ENCODE results near the gene TYW5.

DNA sequence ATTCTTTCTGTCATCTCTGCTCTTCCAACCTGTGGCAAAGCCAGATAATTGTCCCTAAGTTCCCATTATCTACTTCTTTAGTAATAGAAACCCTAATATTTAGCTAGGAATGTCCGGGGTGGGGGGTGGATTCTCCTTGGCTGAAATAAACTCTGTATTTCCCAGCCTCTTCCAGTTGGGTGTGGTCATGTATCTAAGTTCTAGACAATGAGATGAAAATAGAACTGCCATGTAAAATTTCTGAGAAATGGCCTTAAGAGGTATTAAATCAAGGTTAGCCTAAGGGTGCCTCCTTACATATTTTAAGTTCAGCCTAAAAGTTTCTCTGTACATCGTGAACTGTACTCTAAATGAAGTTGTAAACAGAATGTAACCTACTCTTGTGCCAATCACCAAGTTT, 39.6 kb upstream of the TYW5 start:
- TF ChIP-seq, protein P1, sequence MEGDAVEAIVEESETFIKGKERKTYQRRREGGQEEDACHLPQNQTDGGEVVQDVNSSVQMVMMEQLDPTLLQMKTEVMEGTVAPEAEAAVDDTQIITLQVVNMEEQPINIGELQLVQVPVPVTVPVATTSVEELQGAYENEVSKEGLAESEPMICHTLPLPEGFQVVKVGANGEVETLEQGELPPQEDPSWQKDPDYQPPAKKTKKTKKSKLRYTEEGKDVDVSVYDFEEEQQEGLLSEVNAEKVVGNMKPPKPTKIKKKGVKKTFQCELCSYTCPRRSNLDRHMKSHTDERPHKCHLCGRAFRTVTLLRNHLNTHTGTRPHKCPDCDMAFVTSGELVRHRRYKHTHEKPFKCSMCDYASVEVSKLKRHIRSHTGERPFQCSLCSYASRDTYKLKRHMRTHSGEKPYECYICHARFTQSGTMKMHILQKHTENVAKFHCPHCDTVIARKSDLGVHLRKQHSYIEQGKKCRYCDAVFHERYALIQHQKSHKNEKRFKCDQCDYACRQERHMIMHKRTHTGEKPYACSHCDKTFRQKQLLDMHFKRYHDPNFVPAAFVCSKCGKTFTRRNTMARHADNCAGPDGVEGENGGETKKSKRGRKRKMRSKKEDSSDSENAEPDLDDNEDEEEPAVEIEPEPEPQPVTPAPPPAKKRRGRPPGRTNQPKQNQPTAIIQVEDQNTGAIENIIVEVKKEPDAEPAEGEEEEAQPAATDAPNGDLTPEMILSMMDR (IDR thresholded peaks at IDR 0.05; ENCODE audit: insufficient read depth, low read length), result no peak
- TF ChIP-seq, protein P2, sequence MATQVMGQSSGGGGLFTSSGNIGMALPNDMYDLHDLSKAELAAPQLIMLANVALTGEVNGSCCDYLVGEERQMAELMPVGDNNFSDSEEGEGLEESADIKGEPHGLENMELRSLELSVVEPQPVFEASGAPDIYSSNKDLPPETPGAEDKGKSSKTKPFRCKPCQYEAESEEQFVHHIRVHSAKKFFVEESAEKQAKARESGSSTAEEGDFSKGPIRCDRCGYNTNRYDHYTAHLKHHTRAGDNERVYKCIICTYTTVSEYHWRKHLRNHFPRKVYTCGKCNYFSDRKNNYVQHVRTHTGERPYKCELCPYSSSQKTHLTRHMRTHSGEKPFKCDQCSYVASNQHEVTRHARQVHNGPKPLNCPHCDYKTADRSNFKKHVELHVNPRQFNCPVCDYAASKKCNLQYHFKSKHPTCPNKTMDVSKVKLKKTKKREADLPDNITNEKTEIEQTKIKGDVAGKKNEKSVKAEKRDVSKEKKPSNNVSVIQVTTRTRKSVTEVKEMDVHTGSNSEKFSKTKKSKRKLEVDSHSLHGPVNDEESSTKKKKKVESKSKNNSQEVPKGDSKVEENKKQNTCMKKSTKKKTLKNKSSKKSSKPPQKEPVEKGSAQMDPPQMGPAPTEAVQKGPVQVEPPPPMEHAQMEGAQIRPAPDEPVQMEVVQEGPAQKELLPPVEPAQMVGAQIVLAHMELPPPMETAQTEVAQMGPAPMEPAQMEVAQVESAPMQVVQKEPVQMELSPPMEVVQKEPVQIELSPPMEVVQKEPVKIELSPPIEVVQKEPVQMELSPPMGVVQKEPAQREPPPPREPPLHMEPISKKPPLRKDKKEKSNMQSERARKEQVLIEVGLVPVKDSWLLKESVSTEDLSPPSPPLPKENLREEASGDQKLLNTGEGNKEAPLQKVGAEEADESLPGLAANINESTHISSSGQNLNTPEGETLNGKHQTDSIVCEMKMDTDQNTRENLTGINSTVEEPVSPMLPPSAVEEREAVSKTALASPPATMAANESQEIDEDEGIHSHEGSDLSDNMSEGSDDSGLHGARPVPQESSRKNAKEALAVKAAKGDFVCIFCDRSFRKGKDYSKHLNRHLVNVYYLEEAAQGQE (IDR thresholded peaks at IDR 0.05; ENCODE audit: insufficient replicate concordance, low read depth), result no peak
